Gastrocnemius medialis (tissue), 4 donors: ENCODE measurements around the gene GRM4.

Experiments used
- POLR2A ChIP-seq, 2 donors: fragments of 450-650 bp; IDR thresholded peaks; one replicate each; pipeline ENCODE4 v1.6.1; 2017; ENCODE audit warnings: antibody characterized with exemption in 2 of 2, mild to moderate bottlenecking in 2 of 2, moderate library complexity in 2 of 2
- TF ChIP-seq, protein P1 (sequence below), 5 experiments: fragments of 450-650 bp in 3 of 5; fragments of 200-600 bp in 2 of 5; sonication (generic) in 2 of 5; IDR thresholded peaks in 4 of 5; conservative IDR thresholded peaks in 1 of 5; 1 replicate in 4 of 5; 2 replicates in 1 of 5; pipeline ENCODE4 v1.5.1; 2016 to 2019; ENCODE audit warnings: antibody characterized with exemption in 5 of 5, mild to moderate bottlenecking in 3 of 5, moderate library complexity in 3 of 5

DNA sequence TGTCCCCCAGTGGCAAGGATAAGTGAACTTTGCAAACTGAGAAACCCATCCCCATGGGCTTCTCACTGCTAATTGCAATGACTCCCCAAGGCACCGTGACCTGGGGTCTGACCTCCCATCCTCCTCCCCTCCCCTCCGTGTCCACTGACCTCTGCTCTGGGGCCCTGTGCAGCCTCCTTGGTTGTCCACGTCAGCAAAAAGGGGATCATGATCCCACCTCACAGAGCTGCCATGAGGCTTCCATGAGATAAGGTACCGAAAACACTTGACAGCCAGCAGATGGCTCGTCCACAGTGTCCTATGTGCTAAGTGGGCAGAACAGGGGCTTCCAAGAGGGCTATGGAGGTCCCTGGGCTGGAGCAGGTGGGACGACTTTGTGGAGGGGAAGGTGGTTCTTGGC is 104.5 kb downstream of the GRM4 start:
- TF ChIP-seq, protein P1, sequence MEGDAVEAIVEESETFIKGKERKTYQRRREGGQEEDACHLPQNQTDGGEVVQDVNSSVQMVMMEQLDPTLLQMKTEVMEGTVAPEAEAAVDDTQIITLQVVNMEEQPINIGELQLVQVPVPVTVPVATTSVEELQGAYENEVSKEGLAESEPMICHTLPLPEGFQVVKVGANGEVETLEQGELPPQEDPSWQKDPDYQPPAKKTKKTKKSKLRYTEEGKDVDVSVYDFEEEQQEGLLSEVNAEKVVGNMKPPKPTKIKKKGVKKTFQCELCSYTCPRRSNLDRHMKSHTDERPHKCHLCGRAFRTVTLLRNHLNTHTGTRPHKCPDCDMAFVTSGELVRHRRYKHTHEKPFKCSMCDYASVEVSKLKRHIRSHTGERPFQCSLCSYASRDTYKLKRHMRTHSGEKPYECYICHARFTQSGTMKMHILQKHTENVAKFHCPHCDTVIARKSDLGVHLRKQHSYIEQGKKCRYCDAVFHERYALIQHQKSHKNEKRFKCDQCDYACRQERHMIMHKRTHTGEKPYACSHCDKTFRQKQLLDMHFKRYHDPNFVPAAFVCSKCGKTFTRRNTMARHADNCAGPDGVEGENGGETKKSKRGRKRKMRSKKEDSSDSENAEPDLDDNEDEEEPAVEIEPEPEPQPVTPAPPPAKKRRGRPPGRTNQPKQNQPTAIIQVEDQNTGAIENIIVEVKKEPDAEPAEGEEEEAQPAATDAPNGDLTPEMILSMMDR (IDR thresholded peaks at IDR 0.05 in 4 of 5, conservative IDR thresholded peaks at IDR 0.05 in 1 of 5): no peak
- no peak for TF ChIP-seq POLR2A (IDR thresholded peaks at IDR 0.05)
